Stimulated activated naive CD8-positive, alpha-beta T cell treated with anti-CD3 and anti-CD28 coated beads, Interleukin-15, Interleukin-2, amounts not matched to agents 100 U/mL and 50 U/mL, for 24 hours (primary cell): Measurements from ENCODE around the gene TMPRSS11E.
"Not testable (repeated sequence)": the region's sequence is repeated elsewhere in the genome, so short reads cannot be mapped to it uniquely, and the experiment has no call there.

ENCODE experiments used
- ATAC-seq: fragments of 150-1000 bp; cut with Tn5 transposase; one replicate; pipeline ENCODE4 v1.10.0; 2021
- DNase-seq: peaks from one replicate; pipeline ENCODE4 v3.0.0; 2021

The TMPRSS11E gene

GRCh38 chr4:68462691-68463090, 15.4 kb downstream of the TMPRSS11E start:
- DNase-seq (no peak), ATAC-seq (no peak)

GRCh38 chr4:68463796-68464195, 16.5 kb downstream of the TMPRSS11E start:
- ATAC-seq (no peak), DNase-seq (no peak)

- ATAC-seq (peak; percentile 42), DNase-seq (no peak)
These were observed 17.8 kb downstream of the TMPRSS11E start for GRCh38 chr4:68465058-68465457.

- ATAC-seq, result peak; percentile 70
- no peak for DNase-seq
These were observed 18.9 kb downstream of the TMPRSS11E start for GRCh38 chr4:68466185-68466584.

GRCh38 chr4:68466751-68467150, 19.5 kb downstream of the TMPRSS11E start:
- no peak for ATAC-seq
- no peak for DNase-seq

- DNase-seq (no peak), ATAC-seq (no peak)
These were observed 22.2 kb downstream of the TMPRSS11E start for GRCh38 chr4:68469482-68469881.

GRCh38 chr4:68476191-68476590, 28.9 kb downstream of the TMPRSS11E start:
- DNase-seq (no peak), ATAC-seq (no peak)

- ATAC-seq (no peak), DNase-seq (no peak)
These were observed 42.1 kb downstream of the TMPRSS11E start for GRCh38 chr4:68489338-68489737.

- DNase-seq (no peak), ATAC-seq (no peak)
These were observed 43.7 kb downstream of the TMPRSS11E start for GRCh38 chr4:68490826-68491457.

GRCh38 chr4:68494688-68495087, 47.4 kb downstream of the TMPRSS11E start:
- no peak for DNase-seq

GRCh38 chr4:68498413-68499007, 51.2 kb downstream of the TMPRSS11E start:
- ATAC-seq, result peak; percentile 71

More at GRCh38 chr4:68494688-68495087, 47.4 kb downstream of the TMPRSS11E start:
- ATAC-seq, result no peak

GRCh38 chr4:68499021-68499420, 51.8 kb downstream of the TMPRSS11E start:
- DNase-seq (no peak), ATAC-seq (no peak)

More at GRCh38 chr4:68498413-68499007, 51.2 kb downstream of the TMPRSS11E start:
- peak; percentile 59 for DNase-seq

GRCh38 chr4:68503462-68503861, 56.2 kb downstream of the TMPRSS11E start:
- not testable (repeated sequence) for DNase-seq, ATAC-seq

GRCh38 chr4:68504836-68505235, 57.6 kb downstream of the TMPRSS11E start:
- not testable (repeated sequence) for DNase-seq, ATAC-seq

GRCh38 chr4:68505452-68505851, 58.2 kb downstream of the TMPRSS11E start:
- not testable (repeated sequence) for ATAC-seq, DNase-seq

- DNase-seq (no peak), ATAC-seq (no peak)
These were observed 71.6 kb downstream of the TMPRSS11E start for GRCh38 chr4:68518889-68519288.

- DNase-seq, result no peak
- no peak for ATAC-seq
These were observed 73.7 kb downstream of the TMPRSS11E start for GRCh38 chr4:68520985-68521384.

- ATAC-seq, DNase-seq: not testable (repeated sequence)
These were observed 75.0 kb downstream of the TMPRSS11E start for GRCh38 chr4:68522232-68522631.

GRCh38 chr4:68535974-68536373, 88.7 kb downstream of the TMPRSS11E start:
- ATAC-seq, result no peak

GRCh38 chr4:68536375-68536774, 89.1 kb downstream of the TMPRSS11E start:
- ATAC-seq (no peak), DNase-seq (no peak)

More at GRCh38 chr4:68535974-68536373, 88.7 kb downstream of the TMPRSS11E start:
- no peak for DNase-seq

- DNase-seq, ATAC-seq: not testable (repeated sequence)
These were observed 95.5 kb downstream of the TMPRSS11E start for GRCh38 chr4:68542742-68543141.
